ENCODE results near the gene SWAP70.

SWAP70 gene

DNA sequence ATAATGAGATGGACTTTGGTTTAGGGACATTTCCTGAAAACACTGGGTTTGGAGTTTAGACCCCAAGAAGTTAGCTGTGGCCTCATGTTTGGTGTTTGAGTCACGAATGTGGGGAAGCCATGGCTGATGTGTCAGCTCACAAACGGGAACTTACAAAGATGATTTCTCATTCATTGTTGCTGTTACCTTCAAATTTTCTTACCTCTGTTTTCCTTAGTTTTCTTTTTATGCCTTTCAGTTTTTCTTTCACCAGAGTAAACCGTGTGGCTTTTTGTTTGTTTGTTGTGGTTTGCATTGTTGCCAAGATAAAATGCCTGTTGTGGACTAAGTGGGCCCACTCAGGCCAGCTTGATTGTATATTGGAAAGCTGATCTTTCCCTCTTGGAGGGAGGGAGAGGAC lies 89.1 kb downstream of the SWAP70 start:
- no peak for DNase-seq (ENCODE audit: low read depth in 3 of 3)

DNA sequence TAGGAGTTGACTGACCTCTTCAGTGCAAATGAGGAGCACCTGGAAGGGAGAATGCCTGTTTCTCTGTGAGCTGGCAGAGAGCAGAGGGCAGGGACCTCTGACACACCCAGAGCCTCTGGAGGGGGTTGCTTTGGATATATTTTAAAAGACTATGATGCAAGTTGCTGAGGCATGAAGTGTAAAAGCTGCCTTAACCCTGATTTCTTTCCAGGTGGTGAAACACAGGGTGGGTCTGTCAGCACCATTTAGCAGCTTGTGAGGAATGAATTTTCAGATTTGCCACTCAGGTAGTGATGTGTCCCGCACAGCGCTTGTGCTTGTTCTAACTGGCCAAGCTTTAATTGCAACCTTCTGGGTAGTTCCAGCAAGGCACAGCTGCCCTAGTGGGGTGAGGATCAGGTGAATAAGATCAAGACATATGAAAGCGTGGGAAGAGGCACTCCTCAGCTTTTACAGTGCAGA lies 90.2 kb downstream of the SWAP70 start:
- DNase-seq (ENCODE audit: low read depth in 3 of 3) = no peak

DNA sequence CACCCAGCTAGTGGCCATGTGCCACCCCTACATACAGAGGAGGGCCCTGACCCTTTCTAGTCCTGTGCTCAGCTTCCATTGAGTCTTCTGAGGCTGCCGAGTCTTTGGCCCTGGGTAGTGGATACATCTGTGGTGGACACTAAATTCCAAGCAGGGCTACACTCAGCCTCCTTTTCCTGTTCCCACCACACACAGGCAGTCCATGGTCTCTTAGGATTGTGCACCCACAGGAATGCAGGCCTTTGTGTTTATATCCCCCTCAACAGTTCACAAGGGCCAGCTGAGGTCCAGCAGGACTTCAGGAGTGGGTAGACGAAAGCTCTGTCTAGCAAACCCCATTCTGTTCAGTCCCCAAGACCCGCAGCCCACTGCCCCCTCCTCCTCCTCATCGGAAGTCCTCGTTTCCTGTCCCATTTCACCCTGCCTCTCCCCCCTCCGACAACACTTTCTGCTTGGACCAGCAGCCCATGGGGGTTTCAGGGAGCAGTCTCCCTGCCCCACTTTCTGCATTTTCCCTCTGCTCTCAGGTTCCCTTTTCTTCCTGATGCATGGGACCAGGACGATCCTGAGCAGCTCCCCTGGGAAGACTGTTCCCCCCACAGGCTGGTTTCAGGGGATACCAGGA lies 91.8 kb downstream of the SWAP70 start:
- no peak for DNase-seq (ENCODE audit: low read depth in 3 of 3)

DNA sequence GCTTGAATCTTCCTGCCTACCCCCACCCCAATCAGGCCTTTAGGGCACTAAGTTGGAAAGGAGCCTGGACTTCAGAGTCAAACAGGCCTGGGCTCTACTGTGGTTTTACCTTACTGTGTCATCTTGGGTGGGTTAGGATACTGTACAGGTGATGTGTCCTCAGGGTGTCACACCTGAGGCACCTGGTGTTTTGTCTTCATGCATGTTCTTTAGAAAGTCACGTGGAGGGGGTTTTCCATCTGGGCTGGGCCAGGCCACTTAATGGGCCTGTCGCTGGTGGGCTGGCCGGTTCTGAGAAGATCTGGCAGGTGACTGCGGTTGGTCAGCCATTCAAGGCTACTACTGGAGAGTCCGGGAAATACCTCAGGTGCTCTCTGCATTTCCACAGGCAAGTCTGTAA lies 92.6 kb downstream of the SWAP70 start:
- no peak for DNase-seq (ENCODE audit: low read depth in 3 of 3)

DNA sequence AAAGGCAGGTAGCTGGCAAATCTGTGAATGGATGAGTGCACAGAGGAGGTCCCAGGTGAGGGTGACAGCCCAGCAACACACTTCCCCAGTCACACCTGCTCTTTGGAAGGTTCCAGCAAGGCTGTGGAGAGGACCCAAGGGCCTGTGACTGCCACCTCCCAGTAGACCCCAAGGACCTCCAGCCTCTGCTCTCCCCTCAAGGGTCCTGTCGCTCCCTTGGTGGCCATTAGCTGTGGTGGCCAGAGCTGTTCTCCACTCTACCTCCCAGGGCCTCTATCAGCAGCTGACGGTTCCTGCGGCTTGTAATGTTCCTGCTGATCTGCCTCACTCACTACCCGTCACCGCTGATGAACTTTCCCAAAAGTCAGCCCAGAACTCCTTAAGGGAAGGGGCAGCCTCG lies 93.0 kb downstream of the SWAP70 start:
- no peak for DNase-seq (ENCODE audit: low read depth in 3 of 3)

DNA sequence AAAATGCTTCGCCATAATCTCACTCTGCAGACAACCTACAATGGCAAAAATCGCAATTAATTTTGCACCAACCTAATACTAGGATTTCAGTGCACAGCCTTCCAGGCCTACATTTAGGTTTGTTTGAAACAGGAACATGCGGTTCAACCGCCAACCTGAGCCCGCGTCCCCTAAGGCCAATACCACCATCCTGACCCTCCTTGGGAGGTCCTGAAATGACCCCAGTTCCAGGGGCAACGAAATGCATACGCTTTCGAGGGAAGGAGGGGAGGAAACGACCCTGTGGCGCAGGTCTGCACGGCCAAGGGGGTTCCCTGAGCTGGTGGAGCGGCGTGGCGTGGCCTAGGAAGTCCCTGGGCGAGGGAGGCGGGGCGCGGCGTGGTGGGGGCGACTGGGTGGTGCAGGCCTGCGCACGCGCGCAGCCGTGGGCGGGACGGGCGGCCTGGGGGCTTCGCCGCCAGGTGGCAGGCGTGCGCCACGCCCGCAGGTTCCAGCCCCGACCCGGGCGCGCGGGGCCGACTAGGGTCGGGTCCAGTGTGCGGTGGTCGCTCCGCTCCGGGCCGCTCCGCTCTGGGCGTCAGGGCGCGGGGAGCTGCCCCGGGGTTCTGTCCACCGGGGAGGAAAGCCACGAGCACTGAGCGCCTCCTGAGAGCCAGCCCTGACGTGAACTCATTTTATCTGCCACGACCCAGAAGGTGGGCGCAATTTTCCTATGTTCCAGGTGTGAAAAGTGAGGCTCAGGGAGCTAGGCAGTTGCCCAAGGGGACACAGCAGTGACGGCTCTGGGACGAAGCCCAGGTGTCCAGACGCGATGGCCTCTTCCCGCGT lies 94.1 kb downstream of the SWAP70 start:
- peak; percentile 82 to 95 (median 86) for DNase-seq (ENCODE audit: low read depth in 3 of 3)

DNA sequence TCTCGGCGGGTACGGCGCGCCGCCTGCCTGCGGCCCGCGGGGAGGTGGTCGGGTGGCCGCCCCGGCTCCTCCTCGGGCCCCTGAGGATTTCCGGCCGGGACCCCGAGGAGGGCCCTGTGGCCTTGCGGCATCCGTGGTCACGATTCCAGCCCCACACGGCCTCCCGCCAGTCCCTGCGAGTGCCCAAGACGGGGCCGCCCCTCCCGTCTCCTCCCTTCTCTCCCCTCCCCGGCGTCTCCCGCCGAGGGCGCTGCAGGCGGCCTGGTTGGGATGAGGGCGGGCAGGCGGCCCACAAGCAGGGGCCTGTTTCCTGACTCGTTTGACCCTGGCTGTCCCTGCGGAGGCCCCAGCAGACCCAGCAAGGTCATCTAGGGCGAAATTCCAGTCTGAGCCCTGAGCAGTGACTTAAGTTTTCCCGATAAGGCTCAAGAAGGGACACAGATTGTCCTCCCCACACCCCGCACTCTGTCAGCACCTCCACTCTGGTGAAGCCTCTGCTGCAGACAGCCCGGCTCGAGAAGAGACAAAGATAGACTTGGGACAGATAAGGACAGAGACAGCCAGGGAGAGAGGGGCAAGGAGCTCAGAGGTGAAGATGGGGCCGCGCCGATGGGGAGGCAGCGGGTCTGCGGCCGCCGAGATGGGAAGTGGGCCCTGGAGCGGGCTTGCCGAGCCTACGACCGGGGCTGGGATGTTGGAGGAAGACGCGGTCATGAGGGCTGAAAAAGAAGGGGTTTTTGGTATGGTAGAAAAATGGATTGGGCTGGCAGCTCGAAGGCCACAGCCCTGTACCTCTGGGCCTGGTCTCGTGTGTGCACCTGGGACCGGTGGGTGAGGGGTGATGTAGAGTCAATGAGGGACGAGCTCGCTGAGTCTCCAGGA lies 95.0 kb downstream of the SWAP70 start:
- peak; percentile 29 to 57 (median 39) for DNase-seq (ENCODE audit: low read depth in 3 of 3)

DNA sequence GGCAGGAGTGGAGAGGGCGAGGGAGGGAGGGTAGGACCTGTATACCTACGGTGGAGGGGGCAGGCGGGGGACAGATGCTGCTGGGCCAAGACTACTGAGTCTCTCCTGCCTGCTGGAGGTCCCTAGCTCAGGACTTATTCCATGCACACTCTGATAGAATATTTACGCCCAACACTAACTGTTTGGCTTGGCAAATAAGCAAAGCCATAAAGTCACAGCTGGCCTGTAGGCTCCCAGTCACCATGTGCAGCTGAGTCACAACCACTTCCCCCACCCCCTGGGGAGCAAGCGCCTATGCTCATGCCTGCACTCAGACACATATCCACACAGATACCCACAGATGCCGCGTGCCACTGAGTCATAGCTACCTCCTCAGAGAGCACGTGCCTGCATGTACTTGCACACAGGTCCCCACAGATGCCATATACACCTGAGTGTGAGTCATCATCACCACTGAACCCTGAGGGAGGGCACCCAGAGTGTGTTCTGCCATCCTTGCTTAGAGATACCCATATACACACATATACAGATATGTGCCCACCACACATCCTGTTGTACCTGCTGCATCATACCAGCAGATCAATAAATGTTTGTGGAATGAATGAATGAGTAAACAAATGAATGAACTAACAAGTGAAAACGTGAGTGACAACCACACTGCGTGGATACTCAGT lies 95.8 kb downstream of the SWAP70 start:
- DNase-seq (ENCODE audit: low read depth in 3 of 3) = peak; percentile 84 to 93 (median 89)

DNA sequence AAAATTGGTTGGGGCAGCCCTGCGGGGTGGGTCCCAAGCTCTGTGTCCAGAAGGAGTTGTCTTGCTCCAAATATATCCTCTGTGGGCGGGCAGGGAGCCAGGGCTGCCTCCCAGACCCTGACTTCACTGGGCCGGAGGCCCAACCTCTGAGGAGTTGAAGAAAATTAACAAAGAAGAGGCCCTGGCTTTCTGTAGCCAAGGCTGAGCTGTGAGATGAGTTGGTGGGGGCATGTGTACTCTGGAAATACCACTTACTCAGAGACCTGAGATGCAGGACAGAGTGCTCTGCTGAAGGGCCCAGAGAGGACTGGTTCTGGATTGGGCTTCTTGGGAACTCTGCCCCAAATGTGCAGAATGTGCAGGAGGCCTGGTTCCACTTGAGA lies 96.3 kb downstream of the SWAP70 start:
- DNase-seq (ENCODE audit: low read depth in 3 of 3) = no peak

DNA sequence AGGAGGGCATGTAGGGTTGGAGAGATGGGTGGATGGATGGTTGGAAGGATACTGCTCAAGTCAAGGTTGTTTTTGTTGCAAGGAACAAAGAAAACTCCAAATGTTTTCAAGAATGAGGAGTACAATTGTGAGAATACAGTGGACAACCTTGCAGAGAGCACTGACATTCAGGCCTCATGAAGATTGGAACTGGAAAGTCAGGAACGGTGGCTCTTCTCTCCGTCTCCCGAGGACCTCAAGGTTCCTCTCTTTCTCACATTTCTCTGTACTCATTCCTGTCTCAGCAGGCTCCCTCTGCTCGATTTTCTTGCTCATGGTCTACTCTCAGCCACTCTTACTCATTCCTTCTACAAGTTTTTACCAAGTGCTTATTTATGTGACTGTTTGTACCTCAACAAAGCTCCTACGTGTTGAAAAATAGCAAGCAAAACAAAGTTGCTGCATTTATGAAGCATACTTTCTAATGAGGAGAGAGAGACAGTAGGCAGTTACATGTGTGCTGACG lies 97.6 kb downstream of the SWAP70 start:
- no peak for DNase-seq (ENCODE audit: low read depth in 3 of 3)

DNA sequence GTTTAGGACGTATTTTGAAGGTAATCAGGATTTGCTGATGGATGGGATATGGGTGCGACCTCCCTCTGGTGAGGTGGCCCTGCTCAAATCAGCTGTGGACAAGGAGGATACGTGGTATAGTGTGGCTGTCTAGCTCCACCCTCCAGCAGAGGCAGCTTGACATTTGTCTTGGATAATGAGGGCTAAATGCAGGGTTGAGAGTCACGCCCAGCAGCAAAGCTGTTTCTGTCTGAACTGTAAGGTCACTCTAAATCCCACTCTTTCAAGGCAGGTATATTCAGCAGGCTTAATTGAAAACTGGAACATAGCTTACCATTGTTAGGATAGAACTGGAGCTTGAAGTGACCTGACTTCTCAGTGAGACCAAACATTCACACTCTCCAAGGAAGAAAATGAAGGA lies 98.7 kb downstream of the SWAP70 start:
- DNase-seq (ENCODE audit: low read depth in 3 of 3) = no peak

DNA sequence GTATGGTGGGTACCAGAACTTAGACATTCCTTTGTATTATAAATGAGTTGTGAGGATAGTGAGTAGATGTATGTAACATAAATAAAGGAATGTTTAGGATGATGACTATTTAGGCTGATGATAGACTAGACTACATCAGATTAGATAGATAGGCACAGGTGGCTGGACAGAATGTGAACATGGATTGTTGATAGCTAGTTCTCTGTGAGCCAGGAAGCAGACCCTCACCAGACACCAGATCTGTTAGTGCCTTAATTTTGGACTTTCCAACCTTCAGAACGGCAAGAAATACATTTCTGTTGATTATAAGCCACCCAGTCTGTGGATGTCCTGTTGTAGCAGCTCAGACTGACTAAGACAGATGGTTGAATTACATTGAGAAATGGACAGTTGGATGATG lies 99.4 kb downstream of the SWAP70 start:
- no peak for DNase-seq (ENCODE audit: low read depth in 3 of 3)

DNA sequence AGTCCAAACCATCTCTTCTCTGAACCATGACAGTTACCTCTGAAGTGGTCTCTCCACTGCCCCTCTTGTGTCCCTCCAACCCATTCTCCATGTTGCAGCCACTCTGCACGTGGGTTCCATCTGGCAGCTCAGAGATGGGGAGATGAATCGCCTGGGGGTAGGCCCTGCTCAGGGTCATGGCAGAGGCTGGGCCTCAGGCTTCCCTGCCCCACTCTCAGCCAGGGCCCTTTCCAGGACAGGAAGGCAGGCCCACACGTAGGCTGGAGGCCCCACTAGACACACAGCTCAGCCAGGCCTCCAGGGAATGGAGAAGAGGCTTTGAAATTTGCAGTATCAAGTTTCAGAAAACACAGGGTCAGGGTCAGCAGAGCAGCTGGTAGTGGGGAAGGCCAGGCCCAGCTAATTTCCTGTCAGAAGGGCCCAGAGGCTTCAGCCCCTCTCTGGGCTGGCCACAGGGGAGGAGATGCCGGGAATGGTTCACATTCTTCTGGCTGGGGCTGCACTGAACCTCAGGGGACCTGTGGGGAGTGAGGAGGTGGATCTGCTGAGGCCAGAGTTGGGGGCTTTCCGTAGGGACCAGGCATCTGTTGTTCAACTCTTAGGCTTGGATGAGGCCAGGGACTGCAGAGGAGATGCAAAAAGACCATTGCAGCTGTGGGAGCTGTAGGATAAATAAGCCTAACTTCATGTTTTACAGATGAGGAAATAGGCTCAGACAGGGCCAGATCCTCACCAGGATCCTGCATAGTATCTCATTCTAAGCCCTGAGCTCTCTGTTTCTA lies 101.6 kb downstream of the SWAP70 start:
- DNase-seq (ENCODE audit: low read depth in 3 of 3) = no peak

DNA sequence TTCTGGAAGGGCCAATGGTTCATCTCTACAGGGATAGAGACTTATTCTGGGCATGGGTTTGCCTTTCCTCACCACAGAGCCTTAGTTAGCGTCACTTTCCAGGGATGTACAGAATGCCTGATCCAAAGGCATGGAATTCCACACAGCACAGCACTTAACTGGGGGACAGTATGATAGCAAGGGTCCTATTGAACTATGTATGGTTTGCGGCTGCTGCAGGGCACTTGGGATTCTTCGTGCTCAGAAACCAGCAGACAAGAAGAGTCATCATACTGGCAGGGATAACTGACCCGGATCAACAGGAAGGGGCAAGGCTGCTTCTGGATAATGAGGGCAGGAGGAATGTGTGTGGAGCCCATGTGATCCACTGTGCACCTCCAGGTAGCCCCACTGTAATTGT lies 105.7 kb downstream of the SWAP70 start:
- no peak for DNase-seq (ENCODE audit: low read depth in 3 of 3)

DNA sequence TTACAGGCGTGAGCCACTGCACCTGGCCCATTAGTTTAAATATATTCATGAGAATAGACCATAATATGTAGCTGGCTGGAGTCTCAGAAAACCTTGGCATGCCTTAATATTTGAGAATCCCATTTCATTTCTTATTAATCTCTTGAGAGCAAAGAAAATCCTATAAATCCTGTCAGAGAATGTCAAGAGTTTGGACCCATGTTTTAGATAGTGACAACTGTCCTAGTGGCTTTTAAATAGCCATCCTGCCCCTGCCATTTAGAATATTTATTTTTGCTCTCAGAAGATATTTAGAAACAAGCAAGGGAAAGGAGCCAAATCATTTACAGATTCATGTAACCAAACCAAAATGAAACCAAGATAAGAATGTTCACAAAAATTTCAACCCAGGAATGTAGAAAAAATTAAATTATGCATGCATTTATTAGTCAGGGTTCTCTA lies 107.2 kb downstream of the SWAP70 start:
- no peak for DNase-seq (ENCODE audit: low read depth in 3 of 3)

DNA sequence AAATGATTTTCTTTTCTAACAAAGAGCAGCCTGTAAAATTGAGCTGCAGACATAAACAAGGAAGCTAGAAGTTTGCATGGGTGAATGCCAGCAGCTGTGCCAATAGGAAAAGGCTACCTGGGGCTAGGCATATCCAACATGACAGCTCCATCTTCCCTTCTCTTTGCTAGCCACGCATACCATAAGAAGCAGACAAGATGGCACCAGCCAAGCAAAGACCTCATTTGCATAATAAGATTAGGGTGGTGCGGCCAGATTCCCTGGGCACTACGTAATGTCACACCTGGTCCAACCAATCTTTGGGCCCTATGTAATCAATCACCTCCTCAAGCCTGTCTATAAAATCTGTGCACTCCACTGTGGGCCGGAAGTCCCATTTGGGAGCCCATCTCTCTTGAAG lies 108.3 kb downstream of the SWAP70 start:
- no peak for DNase-seq (ENCODE audit: low read depth in 3 of 3)

DNA sequence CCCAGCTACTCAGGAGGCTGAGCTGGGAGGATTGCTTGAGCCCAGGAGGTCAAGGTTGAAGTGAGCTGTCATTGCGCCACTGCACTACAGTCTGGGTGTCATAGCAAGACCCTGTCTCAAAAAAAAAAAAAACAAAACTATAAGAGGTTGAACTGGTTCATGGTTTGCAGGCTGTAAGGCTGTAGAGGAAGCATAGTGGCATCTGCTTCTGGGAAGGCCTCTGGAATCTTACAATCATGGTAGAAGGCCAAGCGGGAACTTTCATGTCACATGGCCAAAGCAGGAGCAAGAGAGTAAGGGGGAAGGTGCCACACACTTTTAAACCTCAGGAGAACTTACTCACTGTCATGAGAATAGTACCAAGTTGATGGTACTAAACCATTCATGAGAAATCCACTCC lies 109.6 kb downstream of the SWAP70 start:
- no peak for DNase-seq (ENCODE audit: low read depth in 3 of 3)

DNA sequence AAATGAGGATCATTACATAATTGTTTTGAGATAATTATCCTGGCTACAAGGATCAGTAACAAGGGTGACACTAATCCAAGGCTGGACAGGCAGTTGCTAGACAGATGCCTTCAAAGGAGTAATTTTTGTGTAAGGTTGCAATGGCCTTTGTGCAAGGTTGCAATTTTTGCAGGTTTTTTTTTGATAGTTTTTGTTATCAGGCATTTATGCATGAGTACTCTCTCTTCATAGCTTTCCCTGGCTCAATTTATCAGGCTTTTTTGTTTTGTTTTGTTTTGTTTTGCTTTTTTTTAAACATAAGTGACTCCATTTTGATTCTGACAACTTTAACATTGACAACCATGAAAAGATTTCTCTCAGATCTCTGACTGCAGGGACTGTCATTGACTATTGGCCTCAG lies 110.2 kb downstream of the SWAP70 start:
- no peak for DNase-seq (ENCODE audit: low read depth in 3 of 3)

DNA sequence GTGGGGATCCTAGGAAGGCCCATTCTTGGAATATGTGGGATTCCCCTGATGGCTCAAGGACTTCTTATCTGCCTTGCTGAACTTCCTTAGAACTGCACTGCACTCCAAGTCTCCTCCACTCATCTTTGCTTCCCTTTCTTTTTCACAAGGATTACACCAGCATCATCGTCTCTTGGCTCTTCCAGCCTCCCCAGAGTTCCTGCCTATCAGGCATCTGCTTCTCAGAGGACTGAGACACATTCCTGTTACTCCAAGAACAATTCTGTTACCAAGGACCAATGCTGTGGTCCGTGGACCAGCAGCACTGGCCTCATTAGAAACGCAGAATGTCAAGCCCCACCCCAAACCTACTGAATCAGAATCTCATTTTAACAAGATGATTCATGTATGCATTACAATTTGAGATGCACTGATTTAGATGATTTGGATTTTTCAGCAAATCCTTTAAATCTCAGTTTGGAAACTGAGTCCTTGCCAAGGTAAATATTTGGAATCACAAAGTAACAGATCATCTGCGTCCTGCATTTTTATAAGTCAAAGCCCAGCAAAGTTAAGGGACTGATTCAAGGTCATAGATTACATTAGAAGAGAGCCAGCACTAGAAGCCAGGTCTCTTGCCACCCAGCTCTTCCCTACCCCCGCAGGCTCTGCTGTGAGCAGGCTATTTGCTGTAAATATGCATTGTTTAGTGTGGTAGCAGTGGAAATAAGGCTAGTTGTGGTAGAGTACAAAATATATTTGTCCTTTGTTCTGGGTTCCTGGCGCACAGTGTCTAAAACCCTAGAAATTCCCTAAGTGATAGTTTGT lies 110.9 kb downstream of the SWAP70 start:
- no peak for DNase-seq (ENCODE audit: low read depth in 3 of 3)

DNA sequence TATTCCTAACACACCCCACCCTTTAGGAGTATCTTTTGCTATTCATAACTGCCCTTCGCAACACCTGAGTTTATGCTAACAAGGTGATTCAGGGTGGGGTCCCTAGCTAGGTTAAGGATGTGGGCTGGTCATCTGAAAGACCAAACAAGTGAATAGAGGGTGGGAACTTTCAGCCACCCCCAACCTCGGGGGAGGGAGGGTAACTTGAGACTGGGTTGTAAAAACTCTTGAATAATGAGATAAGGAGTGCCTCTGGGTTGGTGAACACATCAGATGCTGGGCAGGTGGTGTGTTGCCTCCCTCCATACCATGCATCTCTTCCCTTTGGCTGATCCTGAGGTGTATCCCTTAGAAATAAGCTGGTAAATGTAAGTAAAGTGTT lies 111.5 kb downstream of the SWAP70 start:
- no peak for DNase-seq (ENCODE audit: low read depth in 3 of 3)
